K562 (cell line): ENCODE data around the gene MAD1L1. TPM values are rescaled to one million over a fixed set of nuclear protein-coding genes. Genes with fewer than 3 reads are reported as not detected.

Source experiments
- ARID1B ChIP-seq: fragments of 450-650 bp; IDR thresholded peaks from 2 replicates; pipeline ENCODE4 v1.6.1; 2016; ENCODE audit warnings: antibody characterized with exemption, mild to moderate bottlenecking, inconsistent platforms
- ARID4B ChIP-seq: sonication (generic); formaldehyde crosslinking; IDR thresholded peaks from 2 replicates; pipeline ENCODE4 v1.8.0; 2022; ENCODE audit warnings: mild to moderate bottlenecking, missing genetic modification reagents
- BMI1 ChIP-seq: fragments of 150-350 bp; IDR thresholded peaks from 2 replicates; pipeline ENCODE4 v1.6.1; 2014; ENCODE audit warnings: low read length
- CUX1 ChIP-seq: fragments of 200-800 bp; sonication (Bioruptor generic); IDR thresholded peaks from 2 replicates; pipeline ENCODE4 v1.6.1; 2016; ENCODE audit warnings: missing genetic modification characterization, missing compliant biosample characterization
- EGR1 ChIP-seq: fragments of 450-650 bp; conservative IDR thresholded peaks from 2 replicates; pipeline ENCODE4 v1.6.1; 2017; ENCODE audit warnings: mild to moderate bottlenecking
- HMGXB4 ChIP-seq: sonication (generic); formaldehyde crosslinking; IDR thresholded peaks from 2 replicates; pipeline ENCODE4 v1.8.1; 2023; ENCODE audit warnings: mild to moderate bottlenecking, missing genetic modification reagents
- JUN ChIP-seq, 2 experiments: sonication (generic) in 1 of 2; formaldehyde crosslinking in 1 of 2; IDR thresholded peaks; 2 replicates each; pipeline versions ENCODE4 v1.6.1 to v1.8.0; 2012 to 2022; ENCODE audit warnings: borderline replicate concordance in 2 of 2, mild to moderate bottlenecking in 2 of 2, improper control_type of control experiment in 1 of 2, low read depth in 1 of 2, low read length in 1 of 2, missing genetic modification reagents in 1 of 2
- SRSF1 ChIP-seq: fragments of 200-400 bp; formaldehyde crosslinking; IDR thresholded peaks from 2 replicates; pipeline ENCODE4 v1.6.1; 2017; ENCODE audit warnings: mild to moderate bottlenecking, low read depth, low read length, moderate library complexity
- TFE3 ChIP-seq: fragments of 450-650 bp; formaldehyde crosslinking; IDR thresholded peaks from 2 replicates; pipeline ENCODE4 v1.4.0; 2020; ENCODE audit warnings: mild to moderate bottlenecking, mixed read lengths
- ZNF561 ChIP-seq: fragments of 450-650 bp; formaldehyde crosslinking; conservative IDR thresholded peaks from 2 replicates; pipeline ENCODE4 v1.4.0; 2020; ENCODE audit warnings: mild to moderate bottlenecking, moderate library complexity
- polyA plus RNA-seq, 8 experiments: library from polyadenylated mRNA; depleted of rRNA in 4 of 8; stranded (reverse) in 5 of 8; unstranded in 3 of 8; fragments of >200 nt; fragmentation: Nextera tagmentation in 2 of 8; fragmentation: Illumina TruSeq in 1 of 8; extraction: Ambion mirVana in 2 of 8; extraction: Trizol in 1 of 8; gene quantifications; 2 replicates each; pipeline versions ENCODE4 v1.2.1 to v1.2.3, GENCODE V29; 2011 to 2014; ENCODE audit warnings: inconsistent platforms in 1 of 8, missing spikeins in 1 of 8
- total RNA-seq, 7 experiments: library from RNA; depleted of rRNA in 6 of 7; stranded (reverse); fragments of >200 nt in 6 of 7; fragmentation: Illumina TruSeq in 2 of 7; extraction: Trizol in 2 of 7; gene quantifications; 2 replicates each; pipeline versions ENCODE4 v1.2.1 to v1.2.3, GENCODE V29; 2011 to 2021; ENCODE audit warnings: low replicate concordance in 1 of 7
- TF ChIP-seq, protein P1 (sequence below): fragments of 250-450 bp; sonication (Bioruptor Pico); IDR thresholded peaks from 2 replicates; pipeline ENCODE4 v1.4.0; 2020; ENCODE audit warnings: borderline replicate concordance

MAD1L1 gene
- total and polyA plus RNA-seq, 9 of the 15 experiments (the other 6 are each of a cell fraction or from before 2014, with no cell fraction given) = 1.7 to 89.7 (median 18.0) TPM

DNA sequence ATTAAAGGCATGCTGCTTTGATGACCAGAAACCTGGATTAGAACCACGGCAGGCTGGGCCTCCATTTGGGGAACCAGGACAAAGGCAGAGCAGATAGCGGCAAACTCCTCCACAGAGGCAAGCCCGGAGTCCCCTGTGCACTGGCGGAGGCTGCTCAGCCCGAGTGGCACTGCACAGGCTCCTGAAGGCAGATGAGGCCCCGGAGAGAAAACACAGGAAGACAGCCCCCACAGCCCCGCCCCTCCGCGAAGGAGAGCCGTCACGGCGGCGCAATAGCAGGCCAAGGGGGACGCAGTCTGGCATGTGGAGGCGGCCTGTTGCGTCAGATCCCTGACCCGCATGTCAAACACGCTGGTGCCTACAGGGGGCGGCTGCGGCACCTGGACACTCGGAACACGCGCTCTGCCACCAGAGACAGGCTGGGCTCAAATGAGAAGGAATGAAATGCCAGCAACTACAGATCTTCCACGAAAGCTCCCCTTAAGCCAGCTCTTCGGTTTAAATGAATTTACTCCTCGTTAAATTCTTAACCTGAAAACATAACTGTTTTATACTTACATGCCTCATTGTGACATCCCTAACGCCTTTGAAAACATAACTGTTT, 128.5 kb downstream of the MAD1L1 start (continued):
- TF ChIP-seq HMGXB4 (CRISPR knock-in tag) (0 out of 2 replicates have a peak, but pooled peaks have one; percentile 66), SRSF1 (no peak), ARID4B (0 out of 2 replicates have a peak, but pooled peaks have one; percentile 69), JUN (IDR thresholded peaks at IDR 0.05; ENCODE audit: borderline replicate concordance, low read depth, low read length) (peak; percentile 77; the same call in 1 of the 2 replicates), JUN (CRISPR knock-in tag; IDR thresholded peaks at IDR 0.05; ENCODE audit: borderline replicate concordance) (0 out of 2 replicates have a peak, but pooled peaks have one; percentile 69), ARID1B (peak; percentile 64), CUX1 (CRISPR knock-in tag) (no peak), EGR1 (peak; percentile 83), ZNF561 (CRISPR knock-in tag) (no peak), BMI1 (no peak), TFE3 (CRISPR knock-in tag) (no peak)
- TF ChIP-seq, protein P1, sequence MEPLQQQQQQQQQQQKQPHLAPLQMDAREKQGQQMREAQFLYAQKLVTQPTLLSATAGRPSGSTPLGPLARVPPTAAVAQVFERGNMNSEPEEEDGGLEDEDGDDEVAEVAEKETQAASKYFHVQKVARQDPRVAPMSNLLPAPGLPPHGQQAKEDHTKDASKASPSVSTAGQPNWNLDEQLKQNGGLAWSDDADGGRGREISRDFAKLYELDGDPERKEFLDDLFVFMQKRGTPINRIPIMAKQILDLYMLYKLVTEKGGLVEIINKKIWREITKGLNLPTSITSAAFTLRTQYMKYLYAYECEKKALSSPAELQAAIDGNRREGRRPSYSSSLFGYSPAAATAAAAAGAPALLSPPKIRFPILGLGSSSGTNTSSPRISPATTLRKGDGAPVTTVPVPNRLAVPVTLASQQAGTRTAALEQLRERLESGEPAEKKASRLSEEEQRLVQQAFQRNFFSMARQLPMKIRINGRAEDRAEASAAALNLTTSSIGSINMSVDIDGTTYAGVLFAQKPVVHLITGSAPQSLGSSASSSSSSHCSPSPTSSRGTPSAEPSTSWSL (CRISPR knock-in tag) = no peak
